Stimulated activated CD4-positive, alpha-beta T cell treated with anti-CD3 and anti-CD28 coated beads, Interleukin-15, amount 100 ng/mL, for 24 hours (primary cell): ENCODE data around the gene SLC17A1.

Source experiments
- DNase-seq: peaks from one replicate; pipeline ENCODE4 v3.0.0-alpha.2; 2020

The SLC17A1 gene

GRCh38 chr6:25832307-25832662 lies 433 bp upstream of the SLC17A1 start:
- no peak for DNase-seq

- DNase-seq: no peak
These were observed 1.4 kb downstream of the SLC17A1 start for GRCh38 chr6:25830458-25830857.

GRCh38 chr6:25829375-25829774 lies 2.5 kb downstream of the SLC17A1 start:
- no peak for DNase-seq

GRCh38 chr6:25821341-25821740 lies 10.5 kb downstream of the SLC17A1 start:
- DNase-seq: no peak

- DNase-seq: no peak
These were observed 15.6 kb downstream of the SLC17A1 start for GRCh38 chr6:25816252-25816651.

- no peak for DNase-seq
These were observed 16.7 kb downstream of the SLC17A1 start for GRCh38 chr6:25815194-25815593.

- no peak for DNase-seq
These were observed 27.0 kb downstream of the SLC17A1 start for GRCh38 chr6:25804804-25805203.

GRCh38 chr6:25801436-25801835 lies 30.4 kb downstream of the SLC17A1 start:
- DNase-seq: no peak

- no peak for DNase-seq
These were observed 37.1 kb downstream of the SLC17A1 start for GRCh38 chr6:25794784-25795183.

- DNase-seq: no peak
These were observed 37.9 kb downstream of the SLC17A1 start for GRCh38 chr6:25793970-25794369.

GRCh38 chr6:25792016-25792415 lies 39.8 kb downstream of the SLC17A1 start:
- no peak for DNase-seq

GRCh38 chr6:25789475-25789874 lies 42.4 kb downstream of the SLC17A1 start:
- no peak for DNase-seq

GRCh38 chr6:25788305-25788922 lies 43.4 kb downstream of the SLC17A1 start:
- DNase-seq: peak; percentile 59

GRCh38 chr6:25787428-25787827 lies 44.4 kb downstream of the SLC17A1 start:
- DNase-seq: no peak

- no peak for DNase-seq
These were observed 50.7 kb downstream of the SLC17A1 start for GRCh38 chr6:25781134-25781533.

GRCh38 chr6:25777856-25778649 lies 53.8 kb downstream of the SLC17A1 start:
- no peak for DNase-seq

GRCh38 chr6:25777031-25777430 lies 54.8 kb downstream of the SLC17A1 start:
- no peak for DNase-seq

GRCh38 chr6:25774120-25774715 lies 57.6 kb downstream of the SLC17A1 start:
- no peak for DNase-seq

- no peak for DNase-seq
These were observed 61.9 kb downstream of the SLC17A1 start for GRCh38 chr6:25769983-25770382.

- DNase-seq: no peak
These were observed 63.3 kb downstream of the SLC17A1 start for GRCh38 chr6:25768566-25768965.

- DNase-seq: no peak
These were observed 67.2 kb downstream of the SLC17A1 start for GRCh38 chr6:25764611-25765010.

GRCh38 chr6:25757936-25758642 lies 73.8 kb downstream of the SLC17A1 start:
- DNase-seq: no peak
